ENCODE results near the gene AGBL4.

GRCh38 chr1:48560577-48560976 lies 1463.2 kb downstream of the AGBL4 start:
- no peak for TF ChIP-seq CTCF (IDR thresholded peaks at IDR 0.05 in 4 of 5, conservative IDR thresholded peaks at IDR 0.05 in 1 of 5)
- TF ChIP-seq POLR2A (IDR thresholded peaks at IDR 0.05), result no peak
